GM19452 (cell line): ENCODE results near the gene OR1F1.
"Not testable (repeated sequence)": the region's sequence is repeated elsewhere in the genome, so short reads cannot be mapped to it uniquely, and the experiment has no call there.

ENCODE experiments used
- ATAC-seq: cut with Tn5 transposase; IDR thresholded peaks from one replicate; pipeline ENCODE4 v1.9.1; 2021; ENCODE audit not compliant: unreplicated experiment

The OR1F1 gene

GRCh38 chr16:3187798-3188674, at the start of gene OR1F1:
TSS of gene OR1F1 (plus strand) at chr16:3188204.
- ATAC-seq = no peak

- ATAC-seq = no peak
Observed at GRCh38 chr16:3138342-3138741, 49.7 kb upstream of the OR1F1 start.

DNA sequence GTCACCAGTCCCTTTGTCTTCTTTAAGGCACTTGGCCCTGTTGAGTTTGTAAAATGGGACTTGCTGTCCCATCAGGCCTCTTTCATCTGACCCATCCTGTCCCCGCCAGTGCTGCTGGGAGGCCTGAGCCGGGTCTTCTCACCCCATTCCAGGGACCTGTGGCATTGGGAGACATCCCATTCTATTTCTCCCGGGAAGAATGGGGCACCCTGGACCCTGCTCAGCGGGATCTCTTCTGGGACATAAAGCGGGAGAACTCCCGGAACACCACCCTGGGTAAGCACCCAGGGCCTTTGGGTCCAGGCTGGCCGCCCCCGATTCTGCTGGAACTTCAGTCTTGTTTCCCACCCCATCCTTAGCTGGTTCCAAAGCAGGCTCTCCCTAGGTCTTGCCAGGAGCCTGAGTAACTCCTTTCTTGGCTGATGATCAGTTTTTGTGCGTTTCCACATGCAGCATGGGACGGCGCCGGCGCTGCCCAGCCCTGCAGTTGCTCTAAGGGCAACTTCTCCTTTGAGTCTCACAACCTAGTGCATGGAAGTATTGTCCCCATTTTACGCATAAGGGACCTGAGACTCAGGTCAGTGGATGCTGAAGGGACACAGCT, 49.1 kb upstream of the OR1F1 start:
- no peak for ATAC-seq

DNA sequence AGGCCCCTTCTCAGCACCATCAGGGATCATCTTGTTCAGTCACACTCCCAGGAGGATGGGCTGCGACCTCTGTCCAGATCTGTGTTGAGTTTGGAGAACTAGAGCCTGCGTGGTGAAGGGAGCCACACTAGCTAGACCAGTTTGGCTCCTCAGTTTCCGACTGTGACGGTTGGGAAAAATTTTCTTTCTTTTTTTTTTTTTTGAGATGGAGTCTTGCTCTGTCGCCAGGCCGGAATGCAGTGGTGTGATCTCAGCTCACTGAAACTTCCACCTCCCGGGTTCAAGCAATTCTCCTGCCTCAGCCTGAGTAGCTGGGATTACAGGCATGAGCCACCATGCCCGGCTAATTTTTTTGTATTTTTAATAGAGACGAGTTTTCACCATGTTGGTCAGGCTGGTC, 48.4 kb upstream of the OR1F1 start:
- ATAC-seq = not testable (repeated sequence)

DNA sequence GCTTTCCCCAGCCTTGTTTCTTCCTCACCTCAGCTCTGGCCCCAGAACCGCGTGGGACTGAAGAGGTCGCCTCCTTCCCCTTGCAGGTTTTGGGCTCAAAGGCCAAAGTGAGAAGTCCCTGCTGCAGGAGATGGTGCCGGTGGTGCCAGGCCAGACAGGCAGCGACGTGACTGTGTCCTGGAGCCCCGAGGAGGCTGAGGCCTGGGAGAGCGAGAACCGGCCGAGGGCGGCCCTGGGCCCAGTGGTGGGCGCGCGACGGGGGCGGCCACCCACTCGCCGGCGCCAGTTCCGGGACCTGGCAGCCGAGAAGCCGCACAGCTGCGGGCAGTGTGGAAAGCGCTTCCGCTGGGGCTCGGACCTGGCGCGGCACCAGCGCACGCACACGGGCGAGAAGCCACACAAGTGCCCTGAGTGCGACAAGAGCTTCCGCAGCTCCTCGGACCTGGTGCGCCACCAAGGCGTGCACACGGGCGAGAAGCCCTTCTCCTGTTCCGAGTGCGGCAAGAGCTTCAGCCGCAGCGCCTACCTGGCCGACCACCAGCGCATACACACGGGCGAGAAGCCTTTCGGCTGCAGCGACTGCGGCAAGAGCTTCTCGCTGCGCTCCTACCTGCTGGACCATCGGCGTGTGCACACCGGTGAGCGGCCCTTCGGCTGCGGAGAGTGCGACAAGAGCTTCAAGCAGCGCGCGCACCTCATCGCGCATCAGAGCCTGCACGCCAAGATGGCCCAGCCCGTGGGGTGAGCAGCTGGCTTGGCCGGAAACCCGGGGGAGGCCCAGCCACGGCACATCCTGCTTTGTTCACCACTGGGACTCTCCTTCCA, 47.2 kb upstream of the OR1F1 start:
- ATAC-seq = no peak

GRCh38 chr16:3141781-3142311, 46.2 kb upstream of the OR1F1 start:
- ATAC-seq = no peak

GRCh38 chr16:3142327-3142726, 45.7 kb upstream of the OR1F1 start:
- no peak for ATAC-seq

DNA sequence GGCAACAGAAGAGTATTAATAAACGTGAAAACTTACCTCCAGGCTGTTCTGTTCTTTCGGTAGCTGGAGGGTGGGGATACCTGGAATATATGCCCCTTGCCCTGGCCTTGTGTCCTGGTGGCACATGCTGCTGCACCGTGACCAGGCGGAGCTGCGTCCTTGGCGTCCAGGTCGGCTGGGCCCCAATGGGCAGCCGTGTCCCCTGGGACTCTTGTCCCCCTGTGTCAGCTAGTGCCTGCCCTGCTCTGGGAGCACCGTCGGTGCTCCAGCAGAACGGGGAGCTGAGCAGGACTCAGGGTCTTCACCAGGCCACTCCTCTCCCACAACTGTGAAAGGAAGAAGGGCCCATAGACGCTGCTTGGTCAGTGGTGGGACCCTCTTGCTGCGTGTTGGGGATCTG, 45.2 kb upstream of the OR1F1 start:
- ATAC-seq = no peak

DNA sequence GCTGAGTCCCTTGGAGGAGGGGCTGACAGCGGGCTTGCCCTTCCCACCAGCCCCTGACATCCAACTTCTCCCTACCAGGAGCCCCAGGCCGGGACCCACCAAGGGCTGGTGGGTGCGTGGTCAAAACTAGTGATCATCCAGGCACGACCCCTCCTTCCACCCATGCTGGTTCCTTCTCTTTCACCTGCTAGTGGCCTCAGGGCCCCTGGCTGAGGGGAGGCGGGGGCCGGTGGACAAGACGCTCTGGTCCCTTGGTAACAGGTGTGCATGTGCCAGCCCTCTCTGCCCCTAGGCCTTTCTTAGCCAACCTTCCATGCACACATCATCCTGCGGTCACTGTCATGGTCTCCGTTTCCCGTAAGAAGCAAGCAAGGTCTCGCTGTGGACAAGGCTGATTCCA, 44.8 kb upstream of the OR1F1 start:
- ATAC-seq = no peak

DNA sequence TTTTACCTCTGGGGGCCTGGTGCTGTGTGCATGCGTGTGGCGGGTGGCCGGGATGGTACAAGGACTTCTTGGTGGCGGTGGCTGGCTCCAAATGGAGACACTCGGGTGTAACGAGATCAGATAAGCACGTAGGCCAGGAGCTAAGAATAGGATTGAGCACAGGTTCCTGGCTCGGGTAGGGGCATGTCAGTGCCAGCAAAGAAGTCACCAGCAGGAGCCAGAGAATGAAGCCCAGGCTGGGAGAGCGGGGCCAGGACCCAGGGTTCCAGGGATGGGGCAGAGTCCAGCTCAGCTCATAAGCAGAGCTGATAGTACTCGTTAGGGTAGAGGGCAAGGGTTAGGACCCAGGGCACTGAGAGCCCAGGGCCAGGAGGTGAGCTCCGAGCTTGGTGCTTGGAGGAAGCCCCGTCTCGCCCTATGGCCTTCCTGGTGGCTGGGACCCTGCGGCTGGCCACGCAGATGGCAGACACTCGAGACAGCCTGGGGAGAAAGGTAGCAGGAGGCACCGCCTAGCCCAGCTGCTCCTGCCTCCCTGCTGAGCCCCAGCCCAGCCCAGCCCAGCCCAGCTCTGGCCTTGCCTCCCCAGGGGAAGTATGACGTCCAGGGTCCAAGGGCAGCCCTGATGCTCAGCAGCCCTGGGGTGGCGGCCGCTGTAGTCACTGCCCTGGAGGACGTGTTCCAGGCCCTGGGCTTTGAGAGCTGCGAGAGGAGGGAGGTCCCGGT, 44.2 kb upstream of the OR1F1 start:
- no peak for ATAC-seq

DNA sequence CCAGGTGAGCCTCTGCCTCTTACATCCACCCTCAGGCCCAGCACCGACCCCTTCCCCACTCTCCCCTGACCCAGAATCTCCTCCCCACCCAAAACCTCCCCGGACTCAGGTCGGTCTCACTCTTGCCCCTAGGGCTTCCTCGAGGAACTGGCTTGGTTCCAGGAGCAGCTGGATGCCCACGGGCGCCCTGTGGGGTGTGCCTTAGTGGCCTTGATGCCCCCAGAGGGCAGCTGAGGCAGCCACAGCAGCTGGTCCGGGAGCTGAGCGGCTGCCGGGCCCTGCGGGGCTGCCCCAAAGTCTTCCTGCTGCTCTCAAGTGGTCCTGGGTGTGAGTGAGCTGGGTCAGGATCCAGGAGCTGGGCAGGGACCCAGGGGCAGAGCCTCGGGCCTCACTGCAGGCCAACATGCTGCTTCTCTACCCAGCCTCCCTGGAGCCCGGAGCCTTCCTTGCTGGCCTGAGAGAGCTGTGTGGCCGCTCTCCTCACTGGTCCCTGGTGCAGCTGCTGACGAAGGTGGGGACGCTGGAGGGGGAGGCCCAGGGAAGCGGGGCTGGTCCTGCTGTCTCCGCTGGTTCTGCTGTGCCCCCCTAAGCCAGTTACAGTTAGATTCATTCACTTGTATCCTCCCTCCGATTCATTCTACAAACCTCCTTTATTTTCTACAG, 43.6 kb upstream of the OR1F1 start:
- ATAC-seq = no peak

GRCh38 chr16:3145151-3145550, 42.9 kb upstream of the OR1F1 start:
- ATAC-seq = no peak

- ATAC-seq = no peak
Observed at GRCh38 chr16:3145660-3146059, 42.3 kb upstream of the OR1F1 start.

DNA sequence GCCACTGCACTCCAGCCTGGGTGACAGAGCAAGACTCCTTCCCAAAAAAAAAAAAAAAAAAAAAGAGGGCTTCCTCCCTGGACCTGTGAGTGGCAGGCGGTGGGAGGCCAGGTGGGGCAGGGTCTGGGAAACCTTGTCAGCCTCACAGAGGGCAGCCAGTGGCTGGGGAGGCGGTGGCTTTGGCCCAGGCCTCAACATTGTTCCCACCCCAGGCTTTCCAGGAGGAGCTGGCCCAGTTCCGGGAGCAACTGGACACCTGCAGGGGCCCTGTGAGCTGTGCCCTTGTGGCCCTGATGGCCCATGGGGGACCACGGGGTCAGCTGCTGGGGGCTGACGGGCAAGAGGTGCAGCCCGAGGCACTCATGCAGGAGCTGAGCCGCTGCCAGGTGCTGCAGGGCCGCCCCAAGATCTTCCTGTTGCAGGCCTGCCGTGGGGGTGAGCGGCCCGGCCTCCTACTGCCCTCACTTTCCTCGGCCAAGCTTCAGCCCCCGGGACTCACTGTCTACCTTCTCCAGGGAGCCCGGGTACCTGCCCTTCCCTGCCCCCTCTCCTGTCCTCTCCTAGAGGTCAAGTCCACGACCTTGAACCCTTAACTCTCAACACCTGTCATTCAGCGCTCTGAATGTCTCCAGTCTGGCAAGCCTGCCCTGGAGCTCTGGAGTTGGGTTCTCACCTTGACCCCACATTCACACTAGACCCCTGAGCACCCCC, 40.8 kb upstream of the OR1F1 start:
- no peak for ATAC-seq

GRCh38 chr16:3147757-3148104, 40.3 kb upstream of the OR1F1 start:
- no peak for ATAC-seq

- no peak for ATAC-seq
Observed at GRCh38 chr16:3148256-3149192, 39.5 kb upstream of the OR1F1 start.

DNA sequence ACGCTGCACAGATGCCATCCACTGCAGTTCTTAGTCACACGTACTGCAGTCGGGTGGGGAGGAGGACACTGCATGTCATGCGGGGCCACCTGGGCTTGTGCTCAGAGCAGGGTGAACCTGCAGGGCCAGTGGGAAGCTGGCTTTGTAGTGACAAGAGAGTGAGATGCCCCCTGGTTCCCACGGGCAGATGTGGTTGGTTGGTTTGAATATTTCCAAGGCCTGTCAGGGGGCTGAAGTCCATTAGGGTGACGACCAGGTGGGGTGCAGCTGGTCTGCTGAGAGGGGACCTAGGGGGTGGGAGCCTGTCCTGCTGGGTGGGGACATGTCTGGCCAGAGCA, 38.8 kb upstream of the OR1F1 start:
- no peak for ATAC-seq

DNA sequence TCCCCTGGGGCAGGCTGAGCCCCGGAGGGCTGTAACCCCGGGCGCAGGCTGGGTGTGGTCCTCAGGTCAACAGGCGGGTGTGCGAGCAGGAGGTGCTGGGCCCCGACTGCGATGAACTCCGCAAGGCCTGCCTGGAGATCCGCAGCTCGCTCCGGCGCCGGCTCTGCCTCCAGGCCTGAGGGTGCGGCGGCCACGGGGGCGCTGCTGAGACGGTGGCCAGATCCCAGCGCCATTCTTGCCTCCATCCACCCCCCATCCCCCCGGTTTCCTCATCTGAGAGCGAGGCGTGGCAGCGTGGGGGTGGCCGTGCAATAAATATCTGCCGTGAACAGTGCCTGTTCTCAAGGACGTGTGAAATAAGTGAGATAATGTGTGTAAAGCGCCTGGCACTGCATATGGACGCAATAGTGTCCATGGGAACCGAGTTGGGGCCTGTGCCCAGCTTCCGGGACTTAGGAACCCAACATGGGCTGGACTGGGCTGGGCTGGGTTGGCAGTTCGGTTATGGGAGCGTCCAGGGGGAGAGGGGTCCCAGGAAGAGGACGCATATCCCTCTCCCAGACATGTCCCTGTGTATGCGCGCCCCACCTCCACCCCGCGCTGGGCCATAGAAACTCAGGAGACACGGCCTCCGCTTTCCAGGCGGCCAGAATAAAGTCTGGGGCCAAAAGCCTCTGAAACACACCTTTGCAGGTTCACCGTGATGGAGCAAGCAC, 38.2 kb upstream of the OR1F1 start:
- peak; percentile 10 for ATAC-seq
